Sigmoid colon (tissue), 7 donors: ENCODE results near the gene CLDN22. TPM values are rescaled to one million over a fixed set of nuclear protein-coding genes. Genes with fewer than 3 reads are reported as not detected.
"Not testable (repeated sequence)": the region's sequence is repeated elsewhere in the genome, so short reads cannot be mapped to it uniquely, and the experiment has no call there.

Source experiments
- DNase-seq: peaks from one replicate; pipeline ENCODE4 v3.0.0-alpha.2; 2019
- H3K27ac ChIP-seq, 4 donors: fragments of 200-600 bp; sonication (generic); one replicate each; pipeline ENCODE4 v1.5.1; 2016 to 2019; ENCODE audit warnings: mild to moderate bottlenecking in 1 of 4
- H3K27me3 ChIP-seq, 3 donors: fragments of 200-600 bp; sonication (generic); one replicate each; pipeline ENCODE4 v1.5.1; 2019; ENCODE audit warnings: mild to moderate bottlenecking in 1 of 3
- H3K36me3 ChIP-seq, 4 donors: fragments of 200-600 bp; sonication (generic); one replicate each; pipeline ENCODE4 v1.5.1; 2016 to 2019
- H3K4me1 ChIP-seq, 4 donors: fragments of 200-600 bp; sonication (generic); one replicate each; pipeline ENCODE4 v1.5.1; 2017 to 2019
- H3K4me3 ChIP-seq, 4 donors: fragments of 200-600 bp; sonication (generic); one replicate each; pipeline ENCODE4 v1.5.1; 2017 to 2019; ENCODE audit warnings: mild to moderate bottlenecking in 2 of 4, moderate library complexity in 1 of 4
- H3K9me3 ChIP-seq, 4 donors: fragments of 200-600 bp in 3 of 4; sonication (generic) in 3 of 4; one replicate each; pipeline versions ENCODE4 v1.5.1 to v1.6.1; 2013 to 2019
- CTCF ChIP-seq, 4 experiments: fragments of 450-650 bp in 3 of 4; fragments of 200-600 bp in 1 of 4; IDR thresholded peaks; one replicate each; pipeline ENCODE4 v1.5.1; 2016 to 2019; ENCODE audit warnings: antibody characterized with exemption in 4 of 4, mild to moderate bottlenecking in 3 of 4, moderate library complexity in 2 of 4
- EP300 ChIP-seq, 4 donors: sonication (generic); formaldehyde crosslinking; IDR thresholded peaks; one replicate each; pipeline ENCODE4 v1.6.1; 2017; ENCODE audit warnings: antibody characterized with exemption in 4 of 4
- POLR2A ChIP-seq, 2 donors: fragments of 450-650 bp; IDR thresholded peaks; one replicate each; pipeline ENCODE4 v1.6.1; 2016; ENCODE audit warnings: antibody characterized with exemption in 2 of 2, mild to moderate bottlenecking in 2 of 2, moderate library complexity in 2 of 2
- POLR2AphosphoS5 ChIP-seq, 4 donors: sonication (generic); formaldehyde crosslinking; IDR thresholded peaks; one replicate each; pipeline ENCODE4 v1.6.1; 2017; ENCODE audit warnings: antibody characterized with exemption in 4 of 4
- WGBS, 2 donors: extraction: QIAGEN DNeasy Blood & Tissue Kit; methylation state at CpG; one replicate each; pipeline ENCODE4 v1.1.7; 2013; 5-methylcytosine and 5-hydroxymethylcytosine counted together
- intact Hi-C: fragments of 100-400 bp; cut with DNase I; formaldehyde crosslinking; loops from one replicate; pipeline ENCODE4 v1.15.1; 2023
- polyA plus RNA-seq, 3 donors: library from polyadenylated mRNA; stranded (reverse); fragments of 200-250 nt; gene quantifications; one replicate each; pipeline ENCODE4 v1.2.3, GENCODE V29; 2013
- total RNA-seq, 4 donors: library from RNA; depleted of rRNA; stranded (reverse); fragments of >200 nt; gene quantifications; one replicate each; pipeline ENCODE4 v1.1.0, GENCODE V29; 2016
- donor health status: healthy with polysubstance abuse.
- donor health status: Bipolar disorder and iron deficiency.
- donor health status: healthy.

The CLDN22 gene
- total and polyA plus RNA-seq, 7 donors: not detected

GRCh38 chr4:183327827-183328226 lies 7.8 kb upstream of the CLDN22 start:
- Histone ChIP-seq H3K4me1 (no peaks in the 10 kb centered on the region), H3K9me3 (no peaks in the 10 kb centered on the region), H3K27ac (no peak overlapping the region), H3K36me3 (no peaks in the 10 kb centered on the region), H3K4me3 (no peak overlapping the region), H3K27me3 (no peaks in the 10 kb centered on the region)
- TF ChIP-seq EP300 (IDR thresholded peaks at IDR 0.05): no peak
- no peak for TF ChIP-seq POLR2AphosphoS5 (IDR thresholded peaks at IDR 0.05)
- no peak for TF ChIP-seq POLR2A (IDR thresholded peaks at IDR 0.05)
- 94 to 96% methylated on average over 7 of the region's 7 CpGs for WGBS, 2 donors
- DNase-seq: no peak
- intact Hi-C loops: no loop called here

GRCh38 chr4:183326853-183327252 lies 6.8 kb upstream of the CLDN22 start:
- DNase-seq: no peak
- Histone ChIP-seq H3K9me3 (no peaks in the 10 kb centered on the region), H3K4me1 (no peaks in the 10 kb centered on the region), H3K36me3 (no peaks in the 10 kb centered on the region), H3K27me3 (no peaks in the 10 kb centered on the region), H3K27ac (no peak overlapping the region), H3K4me3 (no peak overlapping the region)
- TF ChIP-seq POLR2A (IDR thresholded peaks at IDR 0.05): no peak
- TF ChIP-seq CTCF (IDR thresholded peaks at IDR 0.05): no peak
- no peak for TF ChIP-seq EP300 (IDR thresholded peaks at IDR 0.05)
- no peak for TF ChIP-seq POLR2AphosphoS5 (IDR thresholded peaks at IDR 0.05)
- intact Hi-C loops: no loop called here
- WGBS, 2 donors: 30 to 72% methylated on average over 2 of the region's 2 CpGs

GRCh38 chr4:183326387-183326786 lies 6.3 kb upstream of the CLDN22 start:
- H3K4me1 ChIP-seq, intact Hi-C loops, H3K27me3 ChIP-seq, H3K36me3 ChIP-seq, H3K9me3 ChIP-seq, H3K4me3 ChIP-seq, H3K27ac ChIP-seq, DNase-seq: not testable (repeated sequence)
- WGBS, 2 donors: 82 to 87% methylated on average over 6 of the region's 6 CpGs

GRCh38 chr4:183324619-183325018 lies 4.5 kb upstream of the CLDN22 start:
- H3K27ac ChIP-seq: no peak overlapping the region
- H3K4me1 ChIP-seq: no peaks in the 10 kb centered on the region
- no peak overlapping the region for H3K4me3 ChIP-seq
- intact Hi-C loops: no loop called here
- WGBS, 2 donors: 90 to 93% methylated on average over 7 of the region's 7 CpGs
- TF ChIP-seq CTCF (IDR thresholded peaks at IDR 0.05) (no peak), POLR2A (IDR thresholded peaks at IDR 0.05) (no peak), EP300 (IDR thresholded peaks at IDR 0.05) (no peak), POLR2AphosphoS5 (IDR thresholded peaks at IDR 0.05) (no peak)
- H3K36me3 ChIP-seq: peaks cover 0 to 6% (median 0%) of the 10 kb centered on the region in 4 donors
- no peaks in the 10 kb centered on the region for H3K27me3 ChIP-seq
- no peak for DNase-seq
- H3K9me3 ChIP-seq: no peaks in the 10 kb centered on the region

- H3K9me3 ChIP-seq, H3K4me3 ChIP-seq, intact Hi-C loops, H3K27ac ChIP-seq, H3K36me3 ChIP-seq, DNase-seq, H3K27me3 ChIP-seq, H3K4me1 ChIP-seq: not testable (repeated sequence)
- 92 to 93% methylated on average over 11 of the region's 11 CpGs for whole genome bisulfite sequencing, 2 donors
These were observed 4.0 kb upstream of the CLDN22 start for GRCh38 chr4:183324056-183324455.

- no peaks in the 10 kb centered on the region for H3K4me1 ChIP-seq
- H3K27ac ChIP-seq: no peak overlapping the region
- intact Hi-C loops: no loop called here
- WGBS, 2 donors: 84 to 87% methylated on average over 6 of the region's 6 CpGs
- H3K27me3 ChIP-seq: no peaks in the 10 kb centered on the region
- H3K4me3 ChIP-seq: no peak overlapping the region
- DNase-seq: no peak
- TF ChIP-seq POLR2A (IDR thresholded peaks at IDR 0.05): no peak
- no peak for TF ChIP-seq CTCF (IDR thresholded peaks at IDR 0.05)
- no peak for TF ChIP-seq EP300 (IDR thresholded peaks at IDR 0.05)
- no peak for TF ChIP-seq POLR2AphosphoS5 (IDR thresholded peaks at IDR 0.05)
- peaks cover 0 to 14% (median 0%) of the 10 kb centered on the region in 4 donors for H3K36me3 ChIP-seq
- no peaks in the 10 kb centered on the region for H3K9me3 ChIP-seq
These were observed 3.2 kb upstream of the CLDN22 start for GRCh38 chr4:183323295-183323694.
